HG03460 (cell line): ENCODE measurements around the gene TBCD.
"Not testable (repeated sequence)": the region's sequence is repeated elsewhere in the genome, so short reads cannot be mapped to it uniquely, and the experiment has no call there.

Experiments used
- ATAC-seq: cut with Tn5 transposase; IDR thresholded peaks from one replicate; pipeline ENCODE4 v1.9.1; 2021; ENCODE audit not compliant: unreplicated experiment

Gene TBCD

DNA sequence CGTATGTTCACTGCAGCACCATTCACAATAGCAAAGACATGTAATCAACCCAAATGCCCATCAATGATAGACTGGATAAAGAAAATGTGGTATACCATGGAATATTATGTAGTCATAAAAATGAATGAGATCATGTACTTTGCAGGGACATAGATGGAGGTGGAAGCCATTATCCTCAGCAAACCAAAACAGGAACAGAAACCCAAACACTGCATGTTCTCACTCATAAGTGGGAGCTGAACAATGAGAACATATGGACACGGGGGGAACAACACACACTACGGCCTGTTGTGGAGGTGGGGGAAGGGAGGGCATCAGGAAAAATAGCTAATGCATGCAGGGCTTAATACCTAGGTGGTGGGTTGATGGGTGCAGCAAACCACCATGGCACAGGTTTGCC lies 237.2 kb downstream of the TBCD start:
- ATAC-seq, result not testable (repeated sequence)

DNA sequence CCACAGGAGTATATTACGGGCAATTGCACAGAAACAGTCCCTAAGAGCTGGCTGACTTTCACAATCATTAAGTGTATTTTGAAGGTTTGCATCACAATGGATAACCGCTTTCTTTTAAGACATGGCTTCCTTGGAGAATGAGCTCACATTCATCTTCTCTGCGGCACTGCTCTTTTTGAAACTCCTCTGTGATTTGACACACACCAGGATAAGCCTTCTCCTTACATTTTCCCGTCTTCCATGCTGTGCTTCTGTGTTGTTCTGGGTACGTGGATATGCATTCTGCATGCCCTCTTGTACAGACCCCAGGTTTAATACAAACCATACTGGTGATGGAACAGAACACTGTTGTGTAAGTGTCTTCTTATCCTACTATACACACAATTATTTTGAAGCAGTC lies 238.0 kb downstream of the TBCD start:
- no peak for ATAC-seq

DNA sequence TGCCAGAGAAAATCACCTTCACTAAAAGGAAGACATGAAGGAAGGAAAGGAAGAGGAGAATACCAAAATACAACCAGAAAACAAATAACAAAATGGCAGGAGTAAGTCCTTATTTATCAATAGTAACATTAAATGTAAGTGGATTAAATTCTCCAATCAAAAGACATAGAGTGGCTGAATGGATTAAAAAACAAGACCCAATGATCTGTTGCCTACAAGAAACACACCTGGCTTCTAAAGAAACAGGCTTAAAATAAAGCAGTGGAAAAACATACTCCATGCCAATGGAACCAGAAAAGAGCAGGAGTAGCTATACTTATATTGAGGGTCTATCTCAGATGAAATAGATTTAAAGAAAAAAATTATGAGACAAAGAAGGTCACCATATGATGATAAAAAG lies 241.1 kb downstream of the TBCD start:
- no peak for ATAC-seq
